GM21723 (cell line): ENCODE measurements around the gene KLKB1.
"Not testable (repeated sequence)": the region's sequence is repeated elsewhere in the genome, so short reads cannot be mapped to it uniquely, and the experiment has no call there.

Experiments
- ATAC-seq: cut with Tn5 transposase; IDR thresholded peaks from one replicate; pipeline ENCODE4 v1.9.1; 2021; ENCODE audit warnings: mild to moderate bottlenecking, moderate library complexity; ENCODE audit not compliant: unreplicated experiment

Gene KLKB1

GRCh38 chr4:186264660-186265059 lies 37.4 kb downstream of the KLKB1 start:
- ATAC-seq: no peak

DNA sequence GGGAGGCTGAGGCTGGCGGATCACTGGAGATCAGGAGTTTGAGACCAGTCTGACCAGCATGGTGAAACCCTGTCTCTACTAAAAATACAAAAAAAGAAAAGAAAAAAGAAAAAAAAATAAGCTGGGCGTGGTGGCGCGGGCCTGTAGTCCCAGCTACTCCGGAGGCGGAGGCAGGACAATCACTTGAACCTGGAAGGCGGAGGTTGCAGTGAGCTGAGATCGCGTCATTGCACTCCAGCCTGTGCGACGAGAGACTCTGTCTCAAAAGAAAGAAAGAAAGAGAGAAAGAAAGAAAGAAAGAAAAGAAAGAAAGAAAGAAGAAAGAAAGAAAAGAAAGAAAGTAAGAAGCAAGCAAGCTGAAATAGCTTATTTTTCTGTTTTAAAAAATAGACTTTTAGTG lies 37.9 kb downstream of the KLKB1 start:
- not testable (repeated sequence) for ATAC-seq

GRCh38 chr4:186265683-186266652 lies 38.7 kb downstream of the KLKB1 start, which contains the start of gene F11:
TSS of gene F11 (plus strand) at chr4:186266189. CDS start at chr4:186267137, 948 bp downstream.
- no peak for ATAC-seq

DNA sequence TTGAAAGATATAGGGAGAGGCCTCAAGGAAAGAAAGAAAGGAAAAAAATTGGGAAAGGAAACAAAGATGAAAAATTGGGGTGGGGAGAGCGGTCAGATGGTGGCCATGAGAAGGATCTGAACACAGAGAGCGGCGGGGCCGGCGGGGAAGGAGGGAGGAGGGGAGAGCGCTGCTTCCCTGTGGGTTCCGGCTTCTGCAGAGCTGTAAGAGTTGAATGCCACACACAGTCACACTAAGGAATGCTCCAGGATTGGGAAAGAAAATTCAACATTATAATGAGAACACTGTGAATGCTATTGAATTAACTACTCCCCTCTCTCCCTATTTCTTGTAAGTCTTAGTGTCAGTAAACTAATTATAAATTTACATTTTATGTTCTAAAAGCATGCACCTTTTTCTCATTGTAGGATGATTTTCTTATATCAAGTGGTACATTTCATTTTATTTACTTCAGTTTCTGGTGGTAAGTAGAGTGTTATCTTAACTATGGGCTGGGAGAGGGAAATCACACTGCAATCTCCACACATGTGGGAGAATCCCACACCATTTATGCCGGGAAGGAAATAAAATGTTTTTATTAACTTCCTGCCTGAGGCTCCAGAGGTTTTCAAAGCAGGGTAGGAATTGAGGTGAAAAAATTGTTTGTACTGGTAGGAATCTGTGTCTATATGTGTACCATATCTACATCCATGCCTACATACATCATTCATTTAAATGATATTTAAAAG lies 39.6 kb downstream of the KLKB1 start:
- ATAC-seq: no peak

DNA sequence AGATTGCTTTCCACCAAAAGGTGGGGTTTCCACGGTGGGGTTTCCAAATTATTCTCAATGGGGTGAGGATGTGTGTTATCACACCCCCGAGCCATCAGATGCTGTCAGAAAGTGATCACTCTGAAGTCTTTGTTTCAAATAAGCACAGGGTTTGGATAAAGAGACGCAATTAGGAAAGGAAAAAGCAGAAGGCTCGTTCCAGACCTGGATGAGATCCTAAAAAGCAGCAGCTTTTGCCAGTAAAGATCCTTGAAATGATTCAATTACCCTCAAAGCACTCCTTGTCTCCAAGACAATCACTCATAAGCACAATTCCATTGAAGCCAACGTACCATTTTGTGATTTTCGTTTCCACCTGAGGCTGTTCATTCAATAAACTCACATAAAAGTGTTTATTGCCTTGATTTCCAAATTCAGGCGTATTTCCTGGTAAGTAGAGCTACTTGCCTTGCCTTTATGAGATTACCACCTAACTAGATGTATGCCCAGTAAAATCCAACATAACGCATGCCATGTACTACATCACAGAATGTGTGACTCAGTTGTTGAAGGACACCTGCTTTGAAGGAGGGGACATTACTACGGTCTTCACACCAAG lies 43.9 kb downstream of the KLKB1 start:
- no peak for ATAC-seq

DNA sequence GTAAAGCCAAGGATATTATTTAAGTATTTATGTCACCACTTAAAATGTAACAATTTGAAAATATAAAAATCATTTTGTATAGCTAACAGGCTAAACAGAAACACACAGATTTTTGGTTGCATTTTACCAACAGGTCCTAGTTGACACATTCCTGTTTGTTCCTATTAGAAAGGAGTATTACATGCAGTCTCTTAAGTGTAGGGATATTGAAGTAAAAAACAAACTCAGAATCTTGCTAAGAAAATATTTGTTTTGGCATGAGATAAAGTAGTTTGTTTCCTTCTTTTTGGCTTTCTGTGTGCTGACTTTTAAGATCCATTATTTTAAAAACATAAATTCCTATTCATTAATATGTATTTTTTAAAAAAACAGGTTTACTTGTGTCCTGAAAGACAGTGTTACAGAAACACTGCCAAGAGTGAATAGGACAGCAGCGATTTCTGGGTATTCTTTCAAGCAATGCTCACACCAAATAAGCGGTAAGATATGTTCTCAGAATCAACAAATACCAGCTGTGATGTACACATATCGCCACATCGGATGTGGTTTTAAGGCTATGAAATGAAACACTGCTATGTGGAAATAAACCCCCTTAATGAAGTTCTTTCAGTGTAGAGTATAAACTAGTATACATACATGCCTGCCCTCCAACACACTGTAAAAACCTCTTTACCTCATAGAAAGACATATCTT lies 45.5 kb downstream of the KLKB1 start:
- no peak for ATAC-seq

- not testable (repeated sequence) for ATAC-seq
Observed at GRCh38 chr4:186273392-186273789, 46.1 kb downstream of the KLKB1 start.

DNA sequence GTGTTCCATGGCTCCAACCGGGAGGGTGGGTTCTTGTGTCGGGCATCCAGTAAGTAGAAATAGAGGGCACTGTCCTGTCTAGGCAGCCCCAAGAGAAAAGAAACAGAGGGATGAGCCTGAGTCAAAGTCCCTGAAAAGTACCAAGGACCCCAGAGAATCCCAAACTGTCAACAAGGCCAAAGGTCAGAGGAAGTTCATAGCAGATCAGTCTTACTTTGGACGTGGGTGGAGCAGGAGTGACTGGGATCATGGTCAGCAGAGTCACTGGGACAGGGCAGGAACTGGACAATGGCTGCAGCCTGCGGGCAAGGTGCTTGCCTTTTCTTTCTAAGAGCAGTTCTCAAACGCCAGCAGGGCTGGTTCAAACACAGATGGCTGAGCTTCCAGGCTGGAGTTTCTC lies 56.0 kb downstream of the KLKB1 start:
- ATAC-seq: no peak

- ATAC-seq: no peak
Observed at GRCh38 chr4:186285147-186285546, 57.8 kb downstream of the KLKB1 start.

DNA sequence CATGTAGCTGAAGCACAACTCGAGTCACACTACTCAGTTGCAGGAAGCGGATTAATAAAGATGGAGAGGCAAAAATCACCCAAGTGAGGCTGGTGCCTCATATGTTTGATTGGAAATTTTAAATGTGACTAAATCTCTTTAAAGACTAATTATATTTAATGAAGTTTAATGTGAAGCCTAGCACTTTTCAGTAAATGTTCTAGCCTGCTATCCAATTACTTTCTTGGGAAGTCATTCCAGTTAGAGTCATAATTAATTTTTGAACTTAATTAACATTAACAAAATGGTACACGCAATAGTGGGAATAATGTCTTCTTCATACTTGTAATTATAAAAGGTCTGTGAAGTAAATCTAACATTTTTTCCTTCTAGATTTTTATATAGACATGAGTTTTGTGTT lies 59.3 kb downstream of the KLKB1 start:
- ATAC-seq: no peak

DNA sequence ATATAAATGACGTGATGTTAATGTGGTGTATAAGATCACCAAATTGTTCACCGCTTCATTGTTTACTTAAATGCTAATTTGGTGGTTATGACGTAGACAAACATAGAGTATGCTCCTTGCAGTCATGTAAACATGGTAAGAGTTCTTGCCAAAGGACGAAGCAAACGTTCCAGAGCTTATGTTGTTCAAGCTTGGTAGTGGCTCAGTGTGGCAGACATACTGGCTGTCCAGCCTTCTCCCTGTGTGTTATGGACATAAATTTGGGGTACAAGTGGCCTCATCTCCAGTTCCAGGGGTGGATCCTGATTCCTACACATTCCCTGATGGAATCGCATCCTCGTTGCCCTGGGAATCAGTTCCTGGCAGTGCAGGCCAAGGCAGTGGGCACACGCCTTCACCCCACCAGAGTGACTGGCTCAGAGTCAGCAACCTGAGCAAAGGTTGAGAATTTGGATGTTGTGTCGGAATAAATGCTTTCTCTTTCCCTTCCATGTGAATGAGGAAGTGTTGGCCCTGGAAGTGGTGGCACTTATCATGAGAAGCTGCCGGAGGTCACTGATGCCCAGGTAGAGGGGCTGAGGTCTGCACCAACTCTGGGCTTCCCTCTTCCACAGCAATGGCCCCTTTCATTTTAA lies 64.1 kb downstream of the KLKB1 start:
- ATAC-seq: no peak

DNA sequence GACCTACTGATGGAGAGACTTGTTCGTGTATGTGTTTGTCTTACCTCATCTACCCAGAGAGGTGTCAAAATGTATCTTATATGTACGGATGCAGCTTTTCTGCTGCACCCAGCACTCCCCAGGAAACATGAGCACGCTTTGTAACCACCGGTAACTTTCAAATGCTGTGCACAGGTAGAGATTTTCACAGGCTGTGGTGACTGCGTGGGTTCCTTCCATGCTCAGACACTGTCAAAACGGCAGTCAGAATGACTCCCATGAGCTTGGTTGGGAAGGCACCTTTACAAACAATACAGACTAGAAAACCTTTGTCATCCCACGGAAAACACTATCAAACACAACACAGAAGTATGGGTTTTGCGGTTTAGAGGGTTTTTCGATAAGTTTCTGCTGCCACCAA lies 66.9 kb downstream of the KLKB1 start:
- no peak for ATAC-seq

DNA sequence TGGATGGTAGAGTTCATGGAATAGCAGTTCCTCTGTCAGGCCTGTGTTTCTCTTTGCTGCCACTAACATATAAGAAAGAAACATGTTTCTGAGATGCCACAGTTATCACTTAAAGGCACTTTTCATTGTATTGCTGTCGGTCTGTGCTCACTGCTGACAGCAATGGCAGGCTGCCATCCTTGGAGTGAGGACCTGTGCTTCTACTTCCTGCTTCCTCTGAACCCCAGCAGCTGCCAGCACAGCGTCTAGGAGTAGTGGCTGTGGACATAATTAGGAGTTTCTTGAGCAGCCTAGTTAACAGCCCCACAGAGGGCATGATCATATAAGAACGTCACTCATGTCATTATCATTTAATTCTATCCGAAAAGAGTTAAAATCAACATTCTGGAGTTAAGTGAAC lies 69.2 kb downstream of the KLKB1 start:
- ATAC-seq: no peak

- ATAC-seq: no peak
Observed at GRCh38 chr4:186297013-186297645, 69.8 kb downstream of the KLKB1 start.

DNA sequence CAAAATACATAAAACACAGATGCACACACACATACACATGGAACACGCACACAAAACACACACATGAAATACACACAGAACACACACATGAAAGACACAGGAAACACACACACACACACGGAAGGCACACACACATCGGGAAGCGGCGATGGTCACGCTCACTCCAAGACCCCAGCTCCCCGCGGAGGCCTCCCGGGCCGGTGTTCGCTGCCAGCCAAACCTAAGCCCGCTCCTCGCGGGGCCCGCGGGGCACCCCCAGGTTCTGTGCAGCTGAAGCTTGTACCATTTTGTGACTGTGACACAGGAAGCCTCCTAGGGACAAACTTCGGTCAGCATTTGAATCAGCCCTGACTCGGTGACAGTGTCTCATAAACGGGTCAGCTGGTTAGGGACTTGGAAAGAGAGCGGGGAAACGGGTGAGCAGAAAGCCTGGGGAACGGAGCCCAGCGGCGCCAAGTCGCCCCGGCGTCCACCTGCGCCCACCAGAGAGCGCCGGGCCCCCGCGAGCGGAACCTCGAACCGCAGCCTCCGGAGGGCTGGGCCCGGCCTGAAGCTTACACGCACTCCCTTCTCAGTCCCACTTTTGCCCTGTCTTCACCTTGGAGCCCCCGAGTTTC lies 70.8 kb downstream of the KLKB1 start:
- ATAC-seq: no peak

DNA sequence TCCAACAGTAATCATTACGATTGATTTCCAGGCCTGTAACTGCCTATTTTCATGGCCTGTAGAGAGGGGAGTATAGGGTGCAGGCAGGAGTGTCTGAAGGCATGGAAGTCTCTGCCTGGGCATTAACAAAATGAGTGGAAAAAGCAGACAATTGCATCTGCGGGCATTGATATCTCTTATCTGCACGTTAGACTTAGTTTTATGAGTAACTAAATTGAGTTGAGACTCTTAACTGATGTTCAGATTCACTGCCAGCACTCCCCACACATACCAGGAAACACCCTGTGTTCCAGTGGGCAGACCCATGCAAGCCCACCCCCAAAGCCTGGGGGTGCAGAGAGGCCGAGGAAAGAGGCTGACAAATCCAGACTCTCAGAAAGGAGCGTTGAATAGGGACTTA lies 72.0 kb downstream of the KLKB1 start:
- ATAC-seq: no peak

- no peak for ATAC-seq
Observed at GRCh38 chr4:186300659-186301390, 73.5 kb downstream of the KLKB1 start.

GRCh38 chr4:186304216-186304615 lies 76.9 kb downstream of the KLKB1 start:
- no peak for ATAC-seq
